SIG-M5 treated with dmso at 0.1 percent for 504 hours (cell line): Measurements from ENCODE around the gene SERAC1.
"Not testable (repeated sequence)": the region's sequence is repeated elsewhere in the genome, so short reads cannot be mapped to it uniquely, and the experiment has no call there.

Experiments
- DNase-seq: peaks from one replicate; lab custom pipeline; 2025; ENCODE audit not compliant: unreplicated experiment; lab: John Stamatoyannopoulos, UW

SERAC1 gene

DNA sequence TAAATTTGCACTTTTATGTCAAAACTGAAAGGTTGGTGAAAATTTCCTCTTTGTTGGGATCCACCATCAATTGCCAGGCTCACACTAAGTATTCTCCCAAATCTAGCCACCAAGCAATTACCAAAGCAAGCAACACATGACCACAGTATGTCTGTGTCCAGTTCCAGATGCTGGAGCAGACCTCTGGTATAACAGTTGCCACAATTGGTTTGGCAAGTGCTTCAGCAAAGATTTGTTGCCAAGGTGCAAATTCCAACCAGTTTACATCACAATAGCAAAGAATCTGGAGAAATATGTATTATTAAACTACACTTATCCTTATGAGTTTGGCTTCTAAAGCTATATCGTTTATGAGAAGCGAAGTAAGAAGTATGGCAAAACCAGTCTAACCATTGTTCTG is 6.5 kb upstream of the SERAC1 start:
- no peak for DNase-seq

DNA sequence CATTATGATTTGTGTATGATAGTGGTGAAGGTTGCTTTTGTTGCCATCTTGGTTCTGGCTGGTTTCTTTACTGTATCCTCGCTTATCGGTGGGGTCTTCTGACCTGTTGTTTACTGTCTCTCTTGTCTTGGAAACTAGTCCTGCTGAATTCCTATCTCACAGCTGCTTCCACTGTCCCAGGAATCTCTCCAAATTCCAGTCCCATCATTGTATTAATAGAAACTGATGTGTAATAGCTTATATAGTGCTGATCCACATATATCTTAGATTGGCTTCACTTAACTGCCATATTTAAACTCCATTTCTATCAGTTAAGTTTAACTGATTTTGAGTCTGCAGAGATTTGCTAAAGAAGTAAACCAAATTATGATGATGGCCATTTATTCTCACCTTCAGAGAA is 6.0 kb upstream of the SERAC1 start:
- DNase-seq, result no peak

DNA sequence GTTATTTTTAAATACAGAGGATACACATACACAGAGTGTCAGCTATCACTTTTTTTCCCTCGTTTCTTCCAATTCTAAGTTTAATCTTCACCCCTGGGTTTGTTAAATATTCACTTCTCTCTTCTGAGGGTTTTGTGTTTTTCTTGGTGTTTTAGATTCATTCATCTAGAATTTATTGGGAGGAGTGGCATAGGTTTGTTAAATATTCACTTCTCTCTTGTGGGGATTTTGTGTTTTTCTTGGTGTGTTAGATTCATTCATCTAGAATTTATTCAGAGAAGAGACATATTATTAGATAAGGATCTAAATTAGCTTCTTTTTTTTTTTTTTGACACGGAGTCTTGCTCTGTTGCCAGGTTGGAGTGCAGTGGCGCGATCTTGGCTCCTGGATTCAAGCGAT is 3.9 kb upstream of the SERAC1 start:
- DNase-seq, result no peak

DNA sequence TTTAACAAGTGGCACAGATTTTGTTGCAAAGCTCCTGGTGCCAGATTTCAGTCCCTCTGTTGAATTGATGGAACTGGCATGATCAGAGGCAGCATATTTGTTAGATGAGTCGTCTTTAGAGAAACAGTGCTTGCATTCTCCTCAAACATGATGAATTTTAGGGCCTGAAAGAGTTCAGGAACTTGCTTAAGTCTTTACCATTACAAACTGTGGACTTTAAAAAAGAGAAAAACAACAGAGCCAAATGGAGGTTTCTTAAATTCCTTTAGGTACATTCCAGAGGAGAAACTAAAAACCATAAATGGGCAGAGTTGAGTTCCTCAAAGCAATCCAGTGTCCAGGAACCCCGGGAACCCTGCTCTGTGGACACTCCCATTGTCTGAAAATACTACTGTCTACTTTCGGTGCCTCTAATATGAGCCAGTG is 2.6 kb upstream of the SERAC1 start:
- no peak for DNase-seq

DNA sequence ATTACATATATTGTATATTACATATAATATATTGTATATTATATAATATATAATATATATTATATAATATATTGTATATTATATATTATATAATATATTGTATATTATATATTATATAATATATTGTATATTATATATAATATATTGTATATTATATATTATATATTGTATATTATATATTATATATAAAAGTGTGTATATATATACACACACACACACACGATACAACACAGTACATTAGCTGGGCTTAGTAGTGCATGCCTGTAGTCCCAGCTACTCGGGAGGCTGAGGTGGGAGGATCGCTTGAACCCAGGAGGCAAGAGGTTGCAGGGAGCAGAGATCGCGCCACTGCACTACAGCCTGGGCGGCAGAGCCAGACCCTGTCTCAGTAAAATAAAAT is 1.6 kb upstream of the SERAC1 start:
- not testable (repeated sequence) for DNase-seq

DNA sequence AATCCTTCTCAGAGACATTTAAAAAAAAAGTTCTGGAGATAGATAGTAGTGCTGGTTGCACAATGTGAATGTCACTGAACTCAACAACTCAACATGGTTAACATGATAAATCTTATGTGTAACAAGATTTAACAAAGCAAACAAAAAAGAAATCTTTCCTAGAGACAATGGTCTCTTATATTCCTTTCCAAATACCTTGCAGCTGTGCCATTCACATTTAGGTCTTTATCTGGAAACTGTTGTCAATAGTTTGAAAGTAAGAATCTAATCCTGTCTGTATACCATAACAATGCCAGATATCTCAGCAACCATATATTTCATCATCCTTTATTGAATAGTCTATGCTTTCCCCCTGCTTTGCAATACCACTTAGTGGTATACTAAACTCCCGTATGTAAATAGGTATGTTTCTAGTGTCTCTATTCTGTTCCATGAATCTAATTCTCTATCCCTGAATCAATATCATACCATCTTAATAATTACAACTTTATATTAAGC is 2.1 kb downstream of the SERAC1 start:
- no peak for DNase-seq

DNA sequence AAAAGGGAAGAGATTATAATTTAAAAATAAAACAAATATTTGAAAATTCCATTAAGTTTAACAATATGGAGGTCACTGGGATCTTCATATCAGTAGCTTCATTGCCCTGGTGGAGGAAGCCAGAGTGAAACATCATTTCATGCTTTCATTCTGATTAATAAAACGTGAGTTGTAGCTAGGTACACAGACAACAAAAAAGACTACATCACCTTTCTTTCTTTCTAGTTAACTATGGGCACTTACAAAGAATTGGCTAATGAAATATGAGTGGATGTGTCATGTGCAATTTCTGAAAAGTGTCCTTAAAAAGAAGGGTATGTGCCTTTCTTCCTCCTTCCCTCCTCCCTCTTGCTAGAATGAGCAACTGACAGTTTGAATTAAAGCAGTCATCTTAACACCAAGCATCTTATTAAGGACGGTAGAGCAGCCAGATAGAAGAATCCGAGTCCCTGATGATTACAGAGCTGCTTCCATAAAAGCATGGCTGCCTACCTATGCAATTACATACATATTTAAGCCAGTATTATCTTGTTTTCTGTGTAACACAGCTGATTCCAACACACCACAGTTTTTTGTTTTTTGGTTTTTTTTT is 3.4 kb downstream of the SERAC1 start:
- no peak for DNase-seq

DNA sequence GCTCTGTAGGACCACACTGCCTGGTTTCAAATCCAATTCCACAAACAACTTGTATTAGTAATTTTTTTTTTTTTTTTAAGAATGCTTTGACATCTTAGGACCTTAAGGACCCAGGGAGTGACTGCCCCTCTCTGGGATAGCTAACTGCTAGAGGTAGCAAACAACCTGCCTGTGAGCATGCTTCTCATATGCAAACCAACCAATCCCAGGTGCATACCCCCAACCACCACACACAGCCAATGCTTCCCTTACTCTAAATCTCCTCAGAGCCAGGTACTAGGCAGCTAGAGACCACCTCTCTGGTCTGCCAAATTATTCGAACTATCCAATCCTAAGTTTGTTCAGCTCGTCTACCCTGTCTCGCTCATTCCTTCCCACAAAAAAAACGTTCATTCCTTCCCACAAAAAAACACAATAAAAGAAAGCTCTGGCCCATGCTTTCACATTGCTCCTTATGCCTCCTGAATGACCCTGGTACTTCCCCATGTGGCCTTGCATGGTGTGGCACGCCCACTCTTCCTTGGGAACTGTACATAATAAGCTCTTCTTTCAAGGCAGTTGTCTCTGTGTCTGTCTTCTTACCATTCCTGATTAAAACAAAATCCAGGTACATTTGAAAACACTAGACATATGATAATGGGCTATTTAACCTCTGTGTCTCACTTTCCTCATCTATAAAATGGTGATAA is 6.4 kb downstream of the SERAC1 start:
- DNase-seq, result no peak

DNA sequence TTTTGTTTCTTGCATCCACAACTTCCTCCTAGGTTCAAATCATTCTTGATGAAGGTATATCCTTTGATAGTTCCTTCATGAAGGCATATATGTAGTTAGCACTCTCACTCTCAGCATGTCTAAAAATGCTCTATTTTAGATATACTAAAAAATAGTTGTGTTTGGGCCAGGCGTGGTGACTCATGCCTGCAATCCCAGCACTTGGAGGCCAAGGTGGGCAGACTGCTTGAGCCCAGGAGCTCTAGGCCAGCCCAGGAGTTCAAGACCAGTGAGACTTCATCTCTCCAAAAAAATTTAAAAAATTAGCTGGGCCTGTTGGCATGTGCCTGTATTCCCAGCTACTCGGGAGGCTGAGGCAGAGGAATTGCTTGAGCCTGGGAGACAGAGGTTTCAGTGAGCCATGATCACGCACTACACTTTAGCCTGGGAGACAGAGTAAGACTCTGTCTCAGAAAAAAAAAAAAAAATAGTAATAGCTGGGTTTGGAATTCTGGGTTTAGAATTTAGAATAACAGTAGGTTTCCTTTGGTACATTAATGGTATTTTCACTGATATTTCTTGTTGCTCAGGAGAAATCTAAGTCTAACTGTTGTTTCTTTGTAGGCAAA is 7.0 kb downstream of the SERAC1 start:
- no peak for DNase-seq

DNA sequence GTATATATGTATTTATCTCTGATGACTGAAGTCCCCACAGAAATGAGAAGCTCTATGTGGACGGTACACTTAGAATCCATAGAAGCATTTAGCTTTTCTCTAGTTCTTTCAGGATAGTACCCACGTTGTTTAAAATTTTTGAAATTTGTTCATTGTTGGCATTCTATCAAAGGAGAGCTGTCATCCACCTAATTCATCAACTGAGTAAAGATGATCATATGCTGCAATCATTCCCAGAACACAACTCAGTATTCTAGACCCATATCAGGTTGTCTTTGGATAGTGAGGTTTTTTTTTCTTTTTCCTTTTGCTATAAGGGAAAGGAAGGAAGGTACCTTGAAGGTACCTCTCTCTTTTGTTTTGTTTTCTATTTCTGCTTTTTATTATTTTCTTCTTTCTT is 9.3 kb downstream of the SERAC1 start:
- DNase-seq, result no peak

DNA sequence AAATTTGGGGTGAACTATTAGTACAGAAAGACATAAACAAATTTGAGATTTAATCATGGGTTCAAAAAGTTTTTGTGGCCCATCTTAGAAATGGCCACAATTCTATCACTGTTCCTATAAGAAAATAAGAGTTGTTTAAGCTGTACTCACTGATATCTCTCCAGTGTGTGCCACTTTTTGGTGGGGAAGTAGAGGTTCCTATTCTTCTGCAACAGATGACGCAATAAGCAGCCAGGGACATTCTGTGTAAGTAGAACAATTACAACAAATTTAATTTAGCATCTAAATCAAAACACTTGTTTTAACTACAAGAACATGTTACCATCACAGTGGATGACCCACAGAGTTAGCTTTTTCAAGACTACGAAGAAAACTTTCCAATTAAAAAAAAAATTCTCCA is 9.9 kb downstream of the SERAC1 start:
- peak; percentile 57 for DNase-seq

DNA sequence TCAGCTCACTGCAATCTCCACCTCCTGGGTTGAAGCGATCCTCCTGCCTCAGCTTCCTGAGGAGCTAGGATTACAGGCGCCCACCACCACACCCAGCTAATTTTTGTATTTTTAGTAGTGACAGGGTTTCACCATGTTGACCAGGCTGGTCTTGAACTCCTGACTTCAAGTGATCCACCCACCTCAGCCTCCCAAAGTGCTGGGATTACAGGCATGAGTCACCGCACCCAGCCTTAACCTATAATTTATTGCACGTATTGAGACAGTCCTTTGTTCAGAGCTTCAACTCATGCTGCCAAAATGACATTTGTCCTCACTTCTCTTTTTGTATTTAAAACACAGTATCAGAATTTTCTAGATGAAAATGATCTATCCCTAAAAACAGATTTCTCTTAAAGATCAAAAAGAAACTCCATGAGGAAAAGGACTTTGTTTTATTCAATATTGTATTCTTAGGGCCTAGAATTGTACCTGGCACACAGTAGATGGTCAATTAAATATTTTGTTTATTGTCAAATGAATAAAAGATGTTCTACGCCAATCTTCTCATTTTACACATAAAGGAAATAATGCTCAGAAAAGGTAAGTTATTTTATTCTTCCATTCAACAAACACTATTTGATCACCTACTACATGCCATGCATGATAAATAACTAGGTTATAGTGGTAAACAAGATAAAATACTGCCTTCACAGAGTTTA is 10.8 kb downstream of the SERAC1 start:
- DNase-seq, result peak; percentile 2

DNA sequence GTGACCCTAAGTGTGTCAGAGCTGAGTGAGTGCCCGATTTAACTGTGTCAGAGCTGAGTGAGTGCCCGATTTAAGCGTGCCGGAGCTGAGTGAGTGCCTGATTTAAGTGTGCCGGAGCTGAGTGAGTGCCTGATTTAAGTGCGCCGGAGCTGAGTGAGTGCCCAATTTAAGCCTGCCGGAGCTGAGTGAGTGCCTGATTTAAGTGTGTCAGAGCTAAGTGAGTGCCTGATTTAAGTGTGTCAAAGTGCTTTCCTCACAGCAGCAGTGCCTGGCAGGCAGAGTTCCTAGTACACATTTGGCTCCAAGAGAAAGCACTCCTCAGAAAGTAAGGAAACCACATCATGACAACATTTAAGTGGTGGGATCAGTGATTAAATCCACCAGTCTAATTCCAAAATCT is 13.2 kb downstream of the SERAC1 start:
- no peak for DNase-seq

DNA sequence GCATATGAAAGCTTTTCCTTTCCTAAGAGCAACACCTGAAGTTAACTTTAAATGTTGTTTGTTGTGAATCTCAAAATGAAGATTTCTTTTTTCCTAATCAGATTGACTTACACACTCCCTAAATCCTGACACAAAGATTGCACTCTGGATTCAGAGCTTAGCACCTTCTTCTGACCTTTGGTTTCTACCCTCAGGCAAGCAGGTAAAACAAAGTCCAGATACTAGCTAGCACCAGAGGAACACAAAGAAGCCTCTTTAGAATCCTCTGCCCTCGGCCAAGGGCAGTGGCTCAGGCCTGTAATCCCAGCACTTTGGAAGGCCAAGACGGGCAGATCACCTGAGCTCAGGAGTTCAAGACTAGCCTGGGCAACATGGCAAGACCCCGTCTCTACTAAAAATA is 14.5 kb downstream of the SERAC1 start:
- DNase-seq, result no peak

DNA sequence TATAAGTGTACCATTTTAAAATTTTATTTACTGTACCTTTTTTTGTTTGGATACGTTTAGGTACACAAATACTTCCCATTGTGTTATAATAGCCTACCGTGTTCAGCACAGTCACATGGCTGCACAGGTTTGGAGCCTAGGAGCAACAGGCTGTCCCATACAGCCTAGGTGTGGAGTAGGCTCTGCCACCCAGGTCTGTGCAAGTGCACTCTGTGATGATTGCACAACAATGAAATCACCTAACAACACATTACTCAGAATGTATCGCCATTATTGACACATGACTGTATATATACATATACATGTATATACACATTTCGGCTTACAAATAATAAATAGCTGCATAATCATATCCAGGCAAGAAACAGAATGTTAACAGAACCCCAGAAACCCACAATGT is 15.4 kb downstream of the SERAC1 start:
- DNase-seq, result no peak

DNA sequence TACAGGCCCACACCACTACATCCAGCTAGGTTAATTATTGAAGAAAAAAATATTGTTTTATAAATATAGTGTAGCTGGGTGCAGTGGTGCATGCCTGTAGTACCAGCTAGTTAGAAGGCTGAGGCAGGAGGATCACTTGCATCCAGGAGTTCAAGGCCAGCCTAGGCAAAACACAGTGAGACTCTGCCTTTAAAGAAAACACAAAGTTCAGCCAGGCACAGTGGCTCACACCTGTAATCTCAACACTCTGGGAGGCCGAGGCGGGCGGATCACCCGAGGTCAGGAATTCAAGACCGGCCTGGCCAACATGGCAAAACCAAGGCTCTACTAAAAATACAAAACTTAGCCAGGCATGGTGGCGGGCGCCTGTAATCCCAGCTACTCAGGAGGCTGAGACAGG is 16.0 kb downstream of the SERAC1 start:
- DNase-seq, result not testable (repeated sequence)

DNA sequence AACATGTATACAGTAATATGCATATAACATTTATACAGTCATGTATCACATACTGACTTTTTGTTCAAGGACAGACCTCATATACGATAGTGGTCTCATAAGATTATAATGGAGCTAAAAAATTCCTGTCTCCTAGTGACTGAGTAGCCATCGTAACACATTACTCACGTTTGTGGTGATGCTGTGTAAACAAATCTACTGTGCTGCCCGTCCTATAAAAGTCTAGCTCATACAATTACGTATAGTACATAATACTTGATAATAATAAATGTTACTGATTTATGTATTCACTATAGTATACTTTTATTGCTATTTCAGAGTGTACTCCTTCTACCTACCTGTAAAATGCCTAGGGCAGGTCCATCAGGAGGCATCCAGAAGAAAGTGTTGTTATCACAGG is 17.4 kb downstream of the SERAC1 start:
- no peak for DNase-seq

DNA sequence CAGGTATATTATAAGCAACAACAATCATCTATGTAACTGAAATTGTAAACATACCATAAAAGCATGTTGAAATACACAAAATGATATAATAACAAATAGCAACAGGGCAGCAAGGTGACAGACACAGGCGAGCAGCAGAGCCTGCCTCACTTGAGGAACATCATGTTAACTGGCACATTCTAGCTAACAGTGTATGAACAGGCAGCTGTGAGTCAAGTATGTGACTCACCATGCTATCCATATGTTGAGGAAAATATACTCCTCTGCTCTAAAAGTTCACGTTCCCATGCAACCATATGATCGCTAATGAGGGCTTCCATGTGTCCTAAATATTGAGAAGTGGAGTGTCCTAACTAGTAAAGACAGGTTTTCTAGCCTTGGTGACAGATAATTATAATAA is 18.4 kb downstream of the SERAC1 start:
- DNase-seq, result no peak

DNA sequence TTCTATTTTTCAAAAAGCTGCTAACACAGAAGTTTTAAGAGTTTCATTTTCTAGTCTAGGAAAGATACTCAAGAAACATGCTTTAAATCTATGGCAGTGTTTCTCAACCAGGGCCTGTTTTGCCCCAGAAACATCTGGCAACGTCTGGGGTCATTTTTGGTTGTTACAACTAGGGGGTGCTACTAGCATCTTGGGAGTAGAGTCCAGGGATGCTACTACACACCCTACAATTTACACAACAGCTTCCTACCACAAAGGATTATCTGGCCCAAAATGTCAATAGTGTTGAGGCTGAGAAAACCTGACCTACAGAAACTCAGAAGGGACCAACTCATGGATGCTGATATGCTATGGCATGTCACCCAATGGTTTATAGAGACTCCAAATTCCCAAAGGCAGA is 24.4 kb downstream of the SERAC1 start:
- DNase-seq, result peak; percentile 31

DNA sequence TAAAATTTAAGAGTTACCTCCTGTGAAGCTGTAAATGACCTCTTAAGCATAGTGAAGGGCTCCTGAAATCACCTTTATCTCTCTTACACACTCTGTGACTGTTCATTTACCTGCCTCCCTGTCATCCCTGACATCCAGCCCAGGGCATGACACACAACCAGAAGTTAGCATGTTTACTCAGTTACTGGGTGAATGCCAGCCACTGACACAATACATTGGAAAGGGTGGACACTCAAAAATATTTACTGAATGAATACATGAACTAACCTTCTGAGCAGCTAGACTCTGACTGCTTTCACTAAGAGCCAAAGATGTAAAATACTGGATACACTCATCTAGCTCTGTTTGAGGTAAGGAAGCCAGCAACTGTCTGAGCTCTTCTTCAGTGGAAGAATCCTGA is 25.3 kb downstream of the SERAC1 start:
- DNase-seq, result no peak

DNA sequence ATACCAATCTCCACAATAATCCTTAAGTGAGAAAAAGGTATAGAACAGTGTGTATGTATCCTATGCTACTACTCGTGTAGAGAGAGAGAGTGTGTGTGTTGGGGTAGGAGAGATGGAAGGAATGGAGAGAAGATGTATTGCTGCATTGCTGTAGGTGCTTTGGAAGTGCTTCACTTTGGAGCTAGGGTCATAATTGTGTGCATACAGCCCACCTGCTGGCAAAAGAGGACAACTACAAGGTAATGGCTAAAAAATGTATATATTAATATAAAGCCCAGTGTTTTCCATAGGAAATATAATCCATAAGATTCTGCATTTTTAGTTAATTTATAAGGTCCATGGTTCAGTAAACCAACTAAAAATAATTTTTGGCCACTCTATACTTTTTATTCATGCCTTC is 36.1 kb downstream of the SERAC1 start:
- DNase-seq, result peak; percentile 58

DNA sequence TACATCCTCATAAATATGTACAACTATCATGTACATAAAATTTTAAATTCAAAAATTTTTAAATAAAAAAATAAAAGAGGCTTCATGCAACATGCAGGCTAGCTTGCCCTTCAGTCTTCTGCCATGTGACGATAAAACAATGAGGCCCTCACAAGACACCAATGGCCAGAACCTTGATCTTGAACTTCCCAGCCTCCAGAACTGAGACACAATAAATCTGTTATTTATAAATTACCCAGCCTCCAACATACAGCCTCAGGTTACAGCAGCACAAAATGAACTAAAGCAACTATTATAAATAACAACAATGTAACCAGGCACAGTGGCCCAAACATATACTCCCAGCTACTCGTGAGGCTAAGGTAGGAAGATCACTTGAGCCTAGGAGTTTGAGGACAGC is 42.8 kb downstream of the SERAC1 start:
- no peak for DNase-seq
